NB4 (cell line): Measurements from ENCODE around the gene ARMH2.

ENCODE experiments used
- POLR2A ChIP-seq: IDR thresholded peaks from 2 replicates; pipeline ENCODE4 v1.6.1; 2011; ENCODE audit warnings: mild to moderate bottlenecking; ENCODE audit not compliant: insufficient read length; ENCODE audit errors: extremely low read depth
- TF ChIP-seq, protein P1 (sequence below): IDR thresholded peaks from one replicate; pipeline ENCODE4 v1.5.1; 2012; ENCODE audit warnings: low read depth, low read length
- TF ChIP-seq, protein P2 (sequence below): IDR thresholded peaks from 2 replicates; pipeline ENCODE4 v1.6.1; 2011; ENCODE audit warnings: low read depth, low read length

DNA sequence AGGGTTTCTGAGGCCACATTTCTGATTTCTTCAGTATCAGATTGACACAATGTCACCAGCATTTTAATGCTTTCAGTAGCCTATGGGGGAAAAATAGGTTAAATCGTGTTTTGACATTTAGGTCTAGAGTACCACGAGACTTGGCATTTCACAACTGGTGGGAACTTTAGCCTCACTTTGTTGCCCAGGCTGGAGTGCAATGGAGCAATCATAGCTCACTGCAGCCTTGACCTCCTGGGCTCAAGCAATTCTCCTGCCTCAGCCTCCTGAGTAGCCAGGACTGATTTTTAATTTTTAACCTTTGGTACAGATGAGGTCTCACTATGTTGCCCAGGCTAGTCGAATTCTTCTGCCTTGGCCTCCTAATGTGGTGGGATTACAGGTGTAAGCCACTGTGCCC is 11.0 kb upstream of the ARMH2 start:
- TF ChIP-seq, protein P1, sequence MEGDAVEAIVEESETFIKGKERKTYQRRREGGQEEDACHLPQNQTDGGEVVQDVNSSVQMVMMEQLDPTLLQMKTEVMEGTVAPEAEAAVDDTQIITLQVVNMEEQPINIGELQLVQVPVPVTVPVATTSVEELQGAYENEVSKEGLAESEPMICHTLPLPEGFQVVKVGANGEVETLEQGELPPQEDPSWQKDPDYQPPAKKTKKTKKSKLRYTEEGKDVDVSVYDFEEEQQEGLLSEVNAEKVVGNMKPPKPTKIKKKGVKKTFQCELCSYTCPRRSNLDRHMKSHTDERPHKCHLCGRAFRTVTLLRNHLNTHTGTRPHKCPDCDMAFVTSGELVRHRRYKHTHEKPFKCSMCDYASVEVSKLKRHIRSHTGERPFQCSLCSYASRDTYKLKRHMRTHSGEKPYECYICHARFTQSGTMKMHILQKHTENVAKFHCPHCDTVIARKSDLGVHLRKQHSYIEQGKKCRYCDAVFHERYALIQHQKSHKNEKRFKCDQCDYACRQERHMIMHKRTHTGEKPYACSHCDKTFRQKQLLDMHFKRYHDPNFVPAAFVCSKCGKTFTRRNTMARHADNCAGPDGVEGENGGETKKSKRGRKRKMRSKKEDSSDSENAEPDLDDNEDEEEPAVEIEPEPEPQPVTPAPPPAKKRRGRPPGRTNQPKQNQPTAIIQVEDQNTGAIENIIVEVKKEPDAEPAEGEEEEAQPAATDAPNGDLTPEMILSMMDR, result no peak
- TF ChIP-seq, protein P2, sequence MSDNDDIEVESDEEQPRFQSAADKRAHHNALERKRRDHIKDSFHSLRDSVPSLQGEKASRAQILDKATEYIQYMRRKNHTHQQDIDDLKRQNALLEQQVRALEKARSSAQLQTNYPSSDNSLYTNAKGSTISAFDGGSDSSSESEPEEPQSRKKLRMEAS, result no peak
- TF ChIP-seq POLR2A, result no peak
